OCI-LY1 (cell line): ENCODE data around the gene SYTL5.

ENCODE experiments used
- H2AFZ ChIP-seq: fragments of 200-600 bp; sonication (generic), shearing (Covaris generic); 2 replicates; pipeline ENCODE4 v1.6.0; 2014; ENCODE audit warnings: antibody characterized with exemption, mild to moderate bottlenecking, low read length
- H3F3A ChIP-seq: fragments of 200-600 bp; sonication (generic), shearing (Covaris generic); 2 replicates; pipeline ENCODE4 v1.6.0; 2014; ENCODE audit warnings: mild to moderate bottlenecking, antibody characterized with exemption, low read length, moderate library complexity; ENCODE audit not compliant: insufficient read depth
- H3K27ac ChIP-seq: fragments of 200-600 bp; sonication (generic); 2 replicates; pipeline ENCODE4 v1.5.1; 2014; ENCODE audit warnings: low read length, mixed run types, mild to moderate bottlenecking, low read depth; ENCODE audit not compliant: poor library complexity, severe bottlenecking
- H3K27me3 ChIP-seq: fragments of 200-600 bp; sonication (generic); 2 replicates; pipeline ENCODE4 v1.6.0; 2014; ENCODE audit warnings: antibody characterized with exemption, mild to moderate bottlenecking, low read length, moderate library complexity; ENCODE audit not compliant: insufficient read depth
- H3K36me3 ChIP-seq: fragments of 200-600 bp; sonication (generic); 2 replicates; pipeline ENCODE4 v1.6.1; 2014; ENCODE audit warnings: mild to moderate bottlenecking, antibody characterized with exemption, low read length, moderate library complexity, mixed read lengths; ENCODE audit not compliant: insufficient read depth
- H3K4me1 ChIP-seq: fragments of 200-600 bp; sonication (generic); 2 replicates; pipeline ENCODE4 v1.5.1; 2014; ENCODE audit warnings: mild to moderate bottlenecking, low read length, moderate library complexity; ENCODE audit not compliant: insufficient read depth, severe bottlenecking
- H3K4me2 ChIP-seq: fragments of 200-600 bp; sonication (generic), shearing (Covaris generic); 2 replicates; pipeline ENCODE4 v1.6.1; 2014; ENCODE audit warnings: low read length
- H3K4me3 ChIP-seq: fragments of 200-600 bp; sonication (generic); 2 replicates; pipeline ENCODE4 v1.5.1; 2014; ENCODE audit warnings: low read length, low read depth, mild to moderate bottlenecking, mixed read lengths; ENCODE audit not compliant: poor library complexity, severe bottlenecking
- H3K79me2 ChIP-seq: fragments of 200-600 bp; shearing (Covaris generic); 2 replicates; pipeline ENCODE4 v1.6.1; 2016; ENCODE audit warnings: mixed run types, low read length, mixed read lengths; ENCODE audit not compliant: insufficient read depth
- H3K9ac ChIP-seq: fragments of 200-600 bp; sonication (generic), shearing (Covaris generic); 2 replicates; pipeline ENCODE4 v1.6.1; 2014; ENCODE audit warnings: mild to moderate bottlenecking, low read length, mixed read lengths
- H3K9me2 ChIP-seq: fragments of 200-600 bp; sonication (generic), shearing (Covaris generic); 2 replicates; pipeline ENCODE4 v1.6.1; 2014; ENCODE audit warnings: low read depth, mild to moderate bottlenecking, low read length, mixed read lengths
- H3K9me3 ChIP-seq: fragments of 200-600 bp; shearing (Covaris generic); 2 replicates; pipeline ENCODE4 v1.6.1; 2014; ENCODE audit warnings: low read length, mixed read lengths
- H4K20me1 ChIP-seq: fragments of 200-600 bp; sonication (generic), shearing (Covaris generic); 2 replicates; pipeline ENCODE4 v1.6.0; 2016; ENCODE audit warnings: mild to moderate bottlenecking, low read length; ENCODE audit not compliant: insufficient read depth
- CTCF ChIP-seq: fragments of 200-600 bp; sonication (generic), shearing (Covaris generic); IDR thresholded peaks from 2 replicates; pipeline ENCODE4 v1.5.1; 2017; ENCODE audit warnings: mild to moderate bottlenecking, antibody characterized with exemption, low read length, moderate library complexity, mixed read lengths
- EZH2 ChIP-seq: fragments of 200-600 bp; sonication (generic), shearing (Covaris generic); IDR thresholded peaks from 2 replicates; pipeline ENCODE4 v1.8.0; 2017; ENCODE audit warnings: borderline replicate concordance, mixed run types, mild to moderate bottlenecking, antibody characterized with exemption, low read length, moderate library complexity, mixed read lengths

The SYTL5 gene

DNA sequence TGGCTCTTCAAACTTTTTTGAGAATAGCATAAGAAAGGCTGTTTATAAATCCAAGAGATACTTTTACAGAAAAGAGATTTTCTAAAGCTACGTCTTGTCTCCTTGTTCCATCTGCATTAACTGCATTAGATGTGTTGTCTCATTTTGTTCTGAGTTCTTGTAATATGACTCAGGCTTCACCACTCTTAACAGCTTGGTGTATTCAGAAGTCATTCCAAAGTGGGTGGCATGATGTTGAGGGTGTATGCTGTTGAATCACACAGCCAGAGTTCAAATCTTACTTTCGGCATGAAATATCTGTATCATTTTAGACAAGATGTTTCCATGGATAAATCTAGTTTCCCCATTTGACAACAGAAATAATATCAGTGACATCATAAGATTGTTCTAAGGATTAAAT lies 30.1 kb downstream of the SYTL5 start:
- H3K9me3 ChIP-seq: no peaks in the 10 kb centered on the region
- no peak overlapping the region for H3K4me2 ChIP-seq
- no peaks in the 10 kb centered on the region for H3K9me2 ChIP-seq
- no peaks in the 10 kb centered on the region for H3K79me2 ChIP-seq
- no peaks in the 10 kb centered on the region for H3K36me3 ChIP-seq
- H3F3A ChIP-seq: no peaks in the 10 kb centered on the region
- H4K20me1 ChIP-seq: no peaks in the 10 kb centered on the region
- no peak overlapping the region for H3K27ac ChIP-seq
- TF ChIP-seq EZH2 (no peak), CTCF (no peak)
- H3K4me3 ChIP-seq: no peak overlapping the region
- H3K9ac ChIP-seq: no peak overlapping the region
- H3K4me1 ChIP-seq: no peaks in the 10 kb centered on the region
- no peak overlapping the region for H2AFZ ChIP-seq
- no peaks in the 10 kb centered on the region for H3K27me3 ChIP-seq

- H4K20me1 ChIP-seq: no peaks in the 10 kb centered on the region
- TF ChIP-seq EZH2 (no peak), CTCF (no peak)
- no peak overlapping the region for H3K27ac ChIP-seq
These were observed 32.1 kb downstream of the SYTL5 start for GRCh38 chrX:38038501-38038900.

GRCh38 chrX:38041237-38041636 lies 34.9 kb downstream of the SYTL5 start:
- Histone ChIP-seq H3K79me2 (no peaks in the 10 kb centered on the region), H4K20me1 (no peaks in the 10 kb centered on the region), H3K9ac (no peak overlapping the region), H3K27ac (no peak overlapping the region), H3K9me2 (no peaks in the 10 kb centered on the region), H3F3A (no peaks in the 10 kb centered on the region), H3K27me3 (no peaks in the 10 kb centered on the region), H3K4me1 (no peaks in the 10 kb centered on the region), H3K9me3 (no peaks in the 10 kb centered on the region), H2AFZ (no peak overlapping the region), H3K4me3 (no peak overlapping the region), H3K36me3 (no peaks in the 10 kb centered on the region), H3K4me2 (no peak overlapping the region)
- TF ChIP-seq CTCF: no peak
- no peak for TF ChIP-seq EZH2

More at GRCh38 chrX:38038501-38038900, 32.1 kb downstream of the SYTL5 start:
- Histone ChIP-seq H3K4me1 (no peaks in the 10 kb centered on the region), H3K27me3 (no peaks in the 10 kb centered on the region), H3K4me2 (no peak overlapping the region), H3K36me3 (no peaks in the 10 kb centered on the region), H3K9me2 (no peaks in the 10 kb centered on the region), H3K4me3 (no peak overlapping the region), H3K9ac (no peak overlapping the region), H3F3A (no peaks in the 10 kb centered on the region), H2AFZ (no peak overlapping the region), H3K9me3 (no peaks in the 10 kb centered on the region), H3K79me2 (no peaks in the 10 kb centered on the region)
